ES-I3 (cell line): ENCODE results near the gene ABTB2.
A peak's percentile ranks its signal among the peaks of the same experiment; 100 is the strongest.
"Not testable (repeated sequence)": the region's sequence is repeated elsewhere in the genome, so short reads cannot be mapped to it uniquely, and the experiment has no call there.

Experiments
- H3K36me3 ChIP-seq: 2 replicates; pipeline ENCODE4 v1.6.1; 2013; ENCODE audit warnings: mild to moderate bottlenecking, low read length, control low read depth, moderate library complexity; ENCODE audit not compliant: insufficient read depth
- H3K4me1 ChIP-seq: 2 replicates; pipeline ENCODE4 v1.6.1; 2013; ENCODE audit warnings: mild to moderate bottlenecking, control low read depth, low read length; ENCODE audit not compliant: insufficient read depth
- H3K9ac ChIP-seq: 2 replicates; pipeline ENCODE4 v1.6.1; 2013; ENCODE audit warnings: low read depth, mild to moderate bottlenecking, low read length, moderate library complexity
- H3K9me3 ChIP-seq: 2 replicates; pipeline ENCODE4 v1.6.1; 2013; ENCODE audit warnings: mild to moderate bottlenecking, low read length, moderate library complexity; ENCODE audit not compliant: control insufficient read depth, insufficient read depth

The ABTB2 gene

GRCh38 chr11:34357701-34358257 lies at the start of gene ABTB2:
ABTB2 (minus strand) TSS chr11:34358010.
- Histone ChIP-seq H3K4me1 (peaks cover 6% of the 10 kb centered on the region), H3K9me3 (no peaks in the 10 kb centered on the region), H3K9ac (peak within 1 kb of the TSS; percentile 73), H3K36me3 (no peaks in the 10 kb centered on the region)

DNA sequence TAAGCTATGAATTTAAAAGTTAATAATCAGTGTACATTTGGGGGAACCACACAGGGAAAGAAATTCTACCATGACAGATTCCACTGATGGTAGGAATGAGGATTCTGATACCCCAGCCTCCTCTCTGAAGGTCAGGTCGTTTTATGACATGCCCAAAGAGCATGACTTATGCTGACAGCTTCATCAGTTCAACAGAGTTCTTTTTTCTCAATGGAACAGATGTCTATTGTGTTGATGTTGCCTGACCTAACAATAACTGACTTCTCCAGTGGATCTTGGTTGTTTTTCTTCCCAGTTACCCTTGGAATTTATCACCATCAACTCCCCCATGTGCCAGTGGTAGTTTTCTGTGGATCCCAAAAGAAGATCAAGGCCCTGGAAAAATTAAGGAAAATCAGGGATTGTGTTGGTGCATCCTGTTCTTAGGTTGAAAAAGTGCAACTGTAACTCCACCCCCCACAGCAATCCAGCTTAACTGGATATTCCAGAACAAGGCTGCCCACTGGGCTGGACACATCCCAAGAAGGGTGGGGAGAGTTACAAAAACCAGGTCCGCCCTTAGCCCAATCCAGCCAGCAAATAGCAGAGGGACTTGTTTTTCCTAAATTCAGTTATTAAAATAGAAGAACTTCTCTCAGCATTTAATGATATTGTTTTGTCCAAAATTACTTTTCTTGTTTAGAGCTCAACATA lies 49.5 kb upstream of the ABTB2 start:
- Histone ChIP-seq H3K9ac (no peak overlapping the region), H3K36me3 (no peaks in the 10 kb centered on the region), H3K9me3 (no peaks in the 10 kb centered on the region), H3K4me1 (no peaks in the 10 kb centered on the region)

- no peak overlapping the region for H3K9ac ChIP-seq
- no peaks in the 10 kb centered on the region for H3K9me3 ChIP-seq
- no peaks in the 10 kb centered on the region for H3K36me3 ChIP-seq
- H3K4me1 ChIP-seq: no peaks in the 10 kb centered on the region
Measured at GRCh38 chr11:34406413-34406812, 48.6 kb upstream of the ABTB2 start.

DNA sequence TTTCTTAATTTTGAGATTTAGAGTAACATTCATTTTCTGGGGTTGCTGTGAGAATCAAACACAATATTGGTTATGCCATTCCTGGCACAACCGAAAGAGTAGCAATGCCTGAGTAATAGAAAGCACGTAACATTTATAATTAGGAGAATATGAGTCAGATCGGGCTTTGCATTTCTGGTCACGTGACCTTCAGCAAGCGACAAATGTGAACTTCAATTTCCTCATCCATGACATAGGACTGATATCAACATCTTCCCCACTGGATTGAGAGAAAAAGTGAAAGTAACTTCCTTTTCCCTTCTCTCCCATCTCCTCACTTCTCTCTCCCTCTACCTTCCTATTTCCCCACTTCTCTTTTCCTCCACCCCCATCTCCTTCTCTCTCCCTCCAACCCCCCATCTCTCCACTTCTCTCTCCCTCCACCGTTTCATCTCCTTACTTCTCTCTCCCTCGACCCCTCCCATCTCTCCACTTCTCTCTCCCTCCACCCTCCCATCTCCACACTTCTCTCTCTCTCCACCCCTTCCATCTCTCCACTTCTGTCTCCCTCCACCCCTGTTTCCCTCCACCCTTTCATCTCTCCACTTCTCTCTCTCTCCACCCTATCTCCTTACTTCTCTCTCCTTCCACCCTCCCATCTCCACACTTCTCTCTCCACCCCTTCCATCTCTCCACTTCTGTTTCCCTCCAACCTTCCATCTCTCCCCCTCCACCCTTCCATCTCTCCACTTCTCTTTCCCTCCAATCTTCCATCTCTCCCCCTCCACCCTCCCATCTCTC lies 47.5 kb upstream of the ABTB2 start:
- Histone ChIP-seq H3K9me3 (no peaks in the 10 kb centered on the region), H3K4me1 (no peaks in the 10 kb centered on the region), H3K9ac (no peak overlapping the region), H3K36me3 (no peaks in the 10 kb centered on the region)

- peaks cover 3% of the 10 kb centered on the region; the same call in 1 of the 2 replicates for H3K9me3 ChIP-seq
- no peaks in the 10 kb centered on the region for H3K36me3 ChIP-seq
- no peak overlapping the region for H3K9ac ChIP-seq
- H3K4me1 ChIP-seq: no peaks in the 10 kb centered on the region
Measured at GRCh38 chr11:34404280-34404679, 46.5 kb upstream of the ABTB2 start.

DNA sequence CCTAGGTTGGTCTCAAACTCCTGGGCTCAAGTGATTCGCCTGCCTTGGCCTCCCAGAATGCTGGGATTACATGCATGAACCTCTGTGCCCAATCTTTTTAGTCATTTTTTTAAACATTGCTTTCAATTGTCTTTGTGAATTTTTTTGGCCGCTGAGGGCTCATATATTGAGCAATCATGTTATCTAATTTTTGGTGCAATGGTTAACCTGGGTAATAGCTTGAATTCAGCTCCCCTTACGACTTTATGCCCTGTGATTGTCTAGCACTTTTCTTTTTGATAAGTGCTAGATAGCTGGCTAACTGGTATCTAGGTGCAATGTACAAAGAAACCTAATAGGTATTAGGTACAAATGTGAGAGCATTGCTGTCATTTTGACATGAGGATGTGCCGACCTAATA lies 45.6 kb upstream of the ABTB2 start:
- Histone ChIP-seq H3K9ac (no peak overlapping the region), H3K4me1 (no peaks in the 10 kb centered on the region), H3K9me3 (peaks cover 3% of the 10 kb centered on the region; the same call in 1 of the 2 replicates), H3K36me3 (no peaks in the 10 kb centered on the region)

- H3K36me3 ChIP-seq: no peaks in the 10 kb centered on the region
- no peak overlapping the region for H3K9ac ChIP-seq
- H3K9me3 ChIP-seq: peaks cover 3% of the 10 kb centered on the region; the same call in 1 of the 2 replicates
- H3K4me1 ChIP-seq: no peaks in the 10 kb centered on the region
Measured at GRCh38 chr11:34397811-34398210, 40.0 kb upstream of the ABTB2 start.

DNA sequence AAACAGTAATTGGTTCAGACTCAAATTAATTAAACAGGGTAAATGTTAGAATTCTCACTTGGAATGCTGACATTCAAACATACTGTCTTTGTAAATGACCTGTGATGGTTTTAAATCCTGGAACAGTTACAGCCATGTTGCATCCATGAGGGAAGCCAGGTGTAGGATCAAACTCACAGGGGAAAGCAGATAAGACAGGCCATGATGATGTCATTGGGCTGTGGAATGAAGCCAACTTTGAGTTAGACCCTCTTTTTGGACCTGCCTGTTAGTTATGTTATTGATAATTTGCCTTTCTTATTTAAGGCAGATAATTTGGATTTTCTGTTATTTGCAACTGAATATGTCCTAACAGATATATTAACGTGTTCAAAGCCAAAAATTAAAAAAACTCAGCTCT lies 39.3 kb upstream of the ABTB2 start:
- peaks cover 3% of the 10 kb centered on the region; the same call in 1 of the 2 replicates for H3K9me3 ChIP-seq
- H3K36me3 ChIP-seq: no peaks in the 10 kb centered on the region
- no peaks in the 10 kb centered on the region for H3K4me1 ChIP-seq
- no peak overlapping the region for H3K9ac ChIP-seq

DNA sequence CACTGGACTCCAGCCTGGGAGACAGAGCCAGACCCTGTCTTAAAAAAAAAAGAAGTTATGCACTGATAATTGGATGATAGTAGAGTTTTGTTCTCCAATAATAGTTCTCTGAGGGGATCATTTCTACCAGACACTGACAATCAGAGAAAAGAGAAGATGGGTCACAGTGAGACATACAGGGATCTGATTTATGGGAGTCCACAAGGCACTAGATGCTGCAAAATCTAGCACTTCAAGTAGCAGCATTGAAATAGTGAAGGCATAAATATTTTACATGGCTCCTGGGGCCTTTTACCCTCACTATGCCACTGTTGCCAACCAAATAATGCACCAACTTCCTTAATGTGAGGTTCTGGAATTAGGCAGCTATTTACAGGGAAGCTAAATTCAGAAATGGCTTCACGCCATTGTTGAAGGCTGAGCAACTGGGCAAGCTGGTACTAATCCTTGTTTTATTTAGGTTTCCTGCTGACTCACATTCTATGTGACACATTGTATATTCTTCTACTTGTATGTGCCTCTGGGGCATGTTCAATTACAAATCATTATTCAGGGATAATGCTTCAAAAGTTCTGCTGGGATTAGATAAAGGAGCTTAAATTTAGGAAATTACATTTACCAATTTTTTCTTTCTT lies 38.2 kb upstream of the ABTB2 start:
- Histone ChIP-seq H3K9me3 (peaks cover 3% of the 10 kb centered on the region; the same call in 1 of the 2 replicates), H3K36me3 (no peaks in the 10 kb centered on the region), H3K9ac (no peak overlapping the region), H3K4me1 (no peaks in the 10 kb centered on the region)

- no peak overlapping the region for H3K9ac ChIP-seq
Measured at GRCh38 chr11:34394771-34395300, 37.0 kb upstream of the ABTB2 start.

GRCh38 chr11:34387653-34388052 lies 29.8 kb upstream of the ABTB2 start:
- H3K36me3 ChIP-seq: no peaks in the 10 kb centered on the region
- H3K9me3 ChIP-seq: no peaks in the 10 kb centered on the region
- H3K4me1 ChIP-seq: no peaks in the 10 kb centered on the region
- H3K9ac ChIP-seq: no peak overlapping the region

More at GRCh38 chr11:34394771-34395300, 37.0 kb upstream of the ABTB2 start:
- Histone ChIP-seq H3K36me3 (no peaks in the 10 kb centered on the region), H3K4me1 (no peaks in the 10 kb centered on the region), H3K9me3 (no peaks in the 10 kb centered on the region)

GRCh38 chr11:34386356-34386755 lies 28.5 kb upstream of the ABTB2 start:
- not testable (repeated sequence) for H3K9ac ChIP-seq, H3K4me1 ChIP-seq, H3K9me3 ChIP-seq, H3K36me3 ChIP-seq

DNA sequence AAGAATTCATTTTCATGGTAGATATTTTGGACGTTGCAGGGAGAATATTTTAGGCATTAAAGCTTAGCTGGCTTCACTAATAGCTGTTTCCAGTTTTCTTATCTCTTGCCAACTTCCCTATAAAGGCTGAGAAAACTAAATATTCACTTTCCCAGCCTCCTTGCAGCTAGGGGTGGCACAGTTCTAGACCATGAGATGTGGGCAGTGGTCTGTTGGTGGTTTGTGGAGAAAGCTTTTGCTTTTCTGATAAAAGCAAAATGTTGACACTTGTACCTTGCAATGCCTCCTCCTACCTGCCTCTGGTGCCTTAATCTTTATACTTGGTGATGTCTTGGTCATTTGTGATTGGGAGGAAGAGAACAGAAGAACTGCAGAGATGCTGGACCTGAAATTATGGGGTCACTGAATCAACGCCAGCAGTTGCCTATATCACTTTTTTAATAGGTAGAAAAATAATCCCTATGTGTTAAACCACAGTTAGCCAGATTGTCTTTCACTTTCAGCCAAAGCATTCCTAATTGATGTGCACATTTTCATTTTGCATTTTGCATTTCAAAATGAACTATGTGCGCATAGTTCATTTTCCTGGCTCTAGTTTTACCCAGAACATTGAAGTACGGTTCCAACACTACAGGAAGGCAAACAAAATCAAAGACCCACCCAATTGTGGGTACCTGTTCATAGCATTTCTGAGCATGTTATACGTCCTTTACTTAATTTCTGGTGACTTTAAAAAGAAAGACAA lies 24.9 kb upstream of the ABTB2 start:
- H3K4me1 ChIP-seq: no peaks in the 10 kb centered on the region
- no peaks in the 10 kb centered on the region; the same call in none of the 2 replicates for H3K9me3 ChIP-seq
- H3K36me3 ChIP-seq: no peaks in the 10 kb centered on the region
- H3K9ac ChIP-seq: no peak overlapping the region

GRCh38 chr11:34381775-34382174 lies 24.0 kb upstream of the ABTB2 start:
- Histone ChIP-seq H3K36me3 (no peaks in the 10 kb centered on the region), H3K9me3 (peaks cover 6% of the 10 kb centered on the region)

More at GRCh38 chr11:34381775-34382174, 24.0 kb upstream of the ABTB2 start:
- H3K9ac ChIP-seq: no peak overlapping the region
- H3K4me1 ChIP-seq: no peaks in the 10 kb centered on the region
